ENCODE data around the gene TMEM229B. TPM values are rescaled to one million over a fixed set of nuclear protein-coding genes. Genes with fewer than 3 reads are reported as not detected.

The TMEM229B gene
- total and polyA plus RNA-seq, 9 donors: 1.2 to 11.9 (median 2.9) TPM

DNA sequence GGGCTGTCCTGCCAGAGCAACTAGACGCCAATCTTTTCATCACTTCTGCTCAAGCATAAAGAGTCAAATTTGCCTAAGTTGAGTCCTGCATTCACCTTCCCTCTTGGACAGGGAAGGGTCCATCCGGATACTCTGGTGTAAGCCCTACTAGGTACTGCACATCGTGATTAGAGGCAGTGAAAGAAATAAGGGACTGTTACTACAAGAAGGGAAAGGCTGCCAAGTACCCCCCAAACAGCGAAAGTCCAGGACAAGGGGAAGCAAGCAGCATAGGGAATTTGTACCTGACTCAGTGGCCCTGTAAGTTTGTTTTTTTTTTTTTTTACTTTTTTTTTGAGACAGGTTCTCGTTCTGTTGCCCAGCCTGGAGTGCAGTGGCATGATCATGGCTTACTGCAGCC is 30.9 kb upstream of the TMEM229B start:
- H3K9me3 ChIP-seq: no peaks in the 10 kb centered on the region
- H3K4me3 ChIP-seq: no peak overlapping the region
- H3K27me3 ChIP-seq: no peaks in the 10 kb centered on the region
- no peak for DNase-seq
- H3K27ac ChIP-seq: no peak overlapping the region
- intact Hi-C loops (cut with DNase I): no loop called here
- TF ChIP-seq POLR2A (IDR thresholded peaks at IDR 0.05) (no peak), EP300 (IDR thresholded peaks at IDR 0.05) (no peak)
- TF ChIP-seq, protein P1, sequence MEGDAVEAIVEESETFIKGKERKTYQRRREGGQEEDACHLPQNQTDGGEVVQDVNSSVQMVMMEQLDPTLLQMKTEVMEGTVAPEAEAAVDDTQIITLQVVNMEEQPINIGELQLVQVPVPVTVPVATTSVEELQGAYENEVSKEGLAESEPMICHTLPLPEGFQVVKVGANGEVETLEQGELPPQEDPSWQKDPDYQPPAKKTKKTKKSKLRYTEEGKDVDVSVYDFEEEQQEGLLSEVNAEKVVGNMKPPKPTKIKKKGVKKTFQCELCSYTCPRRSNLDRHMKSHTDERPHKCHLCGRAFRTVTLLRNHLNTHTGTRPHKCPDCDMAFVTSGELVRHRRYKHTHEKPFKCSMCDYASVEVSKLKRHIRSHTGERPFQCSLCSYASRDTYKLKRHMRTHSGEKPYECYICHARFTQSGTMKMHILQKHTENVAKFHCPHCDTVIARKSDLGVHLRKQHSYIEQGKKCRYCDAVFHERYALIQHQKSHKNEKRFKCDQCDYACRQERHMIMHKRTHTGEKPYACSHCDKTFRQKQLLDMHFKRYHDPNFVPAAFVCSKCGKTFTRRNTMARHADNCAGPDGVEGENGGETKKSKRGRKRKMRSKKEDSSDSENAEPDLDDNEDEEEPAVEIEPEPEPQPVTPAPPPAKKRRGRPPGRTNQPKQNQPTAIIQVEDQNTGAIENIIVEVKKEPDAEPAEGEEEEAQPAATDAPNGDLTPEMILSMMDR (IDR thresholded peaks at IDR 0.05): no peak
- H3K36me3 ChIP-seq: no peaks in the 10 kb centered on the region
- H3K4me1 ChIP-seq (ENCODE audit: insufficient read depth): no peaks in the 10 kb centered on the region
- 77 to 83% (median 81%) methylated on average over 5 of the region's 5 CpGs for WGBS, 3 donors

DNA sequence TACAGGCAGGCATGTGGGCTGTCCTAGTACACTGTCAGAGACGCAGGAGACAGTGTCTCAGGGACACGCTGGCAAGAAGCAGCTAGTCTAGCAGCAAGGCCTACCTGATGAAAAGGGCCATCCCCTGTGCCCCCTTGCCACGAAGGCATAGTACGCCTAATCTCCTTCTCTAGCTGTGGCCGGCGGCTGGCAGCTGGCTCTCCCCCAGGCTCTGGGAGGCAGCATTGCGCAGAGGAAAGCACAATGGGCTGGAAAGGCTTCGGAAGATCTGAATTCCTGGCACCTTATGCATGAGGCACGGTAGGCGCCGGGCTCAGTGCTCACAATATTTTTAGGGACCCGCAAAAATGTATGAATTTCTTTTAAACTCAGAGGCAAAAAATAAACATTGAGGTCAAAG is 28.6 kb upstream of the TMEM229B start:
- H3K27ac ChIP-seq: no peak overlapping the region
- no peaks in the 10 kb centered on the region for H3K27me3 ChIP-seq

DNA sequence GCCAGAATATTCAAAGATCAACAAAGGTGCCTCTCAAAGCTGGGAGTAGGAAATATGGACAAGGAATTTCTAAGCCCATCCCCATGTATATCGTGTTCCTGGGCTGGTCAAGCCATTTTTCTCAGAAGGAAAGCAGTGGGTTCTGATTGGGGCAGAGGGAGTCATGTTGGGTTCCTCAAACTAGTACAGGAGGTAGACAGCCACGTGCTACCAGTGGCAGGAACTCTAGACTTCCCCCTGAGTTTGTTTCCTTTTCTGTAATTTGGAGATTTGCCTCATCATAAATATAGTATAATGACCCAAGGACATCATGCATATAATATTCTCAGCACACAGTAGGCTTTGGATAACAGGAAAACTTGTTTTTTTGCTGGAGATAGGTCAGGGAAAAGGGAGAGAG is 28.2 kb upstream of the TMEM229B start:
- intact Hi-C loops (cut with DNase I): no loop called here
- no peak overlapping the region for H3K27ac ChIP-seq
- WGBS, 3 donors: 26 to 66% (median 30%) methylated on average over 2 of the region's 2 CpGs
- H3K9me3 ChIP-seq: no peaks in the 10 kb centered on the region
- no peaks in the 10 kb centered on the region for H3K27me3 ChIP-seq
- no peaks in the 10 kb centered on the region for H3K36me3 ChIP-seq
- peaks cover 2% of the 10 kb centered on the region for H3K4me1 ChIP-seq (ENCODE audit: insufficient read depth)
- DNase-seq: no peak
- TF ChIP-seq EP300 (IDR thresholded peaks at IDR 0.05) (no peak), POLR2A (IDR thresholded peaks at IDR 0.05) (no peak)
- TF ChIP-seq, protein P1 (IDR thresholded peaks at IDR 0.05): no peak
- H3K4me3 ChIP-seq: no peak overlapping the region

More for the DNA sequence above, 28.6 kb upstream of the TMEM229B start:
- Histone ChIP-seq H3K36me3 (no peaks in the 10 kb centered on the region), H3K4me1 (ENCODE audit: insufficient read depth) (peaks cover 2% of the 10 kb centered on the region), H3K9me3 (no peaks in the 10 kb centered on the region), H3K4me3 (no peak overlapping the region)
- WGBS, 3 donors: 26 to 34% (median 33%) methylated on average over 12 of the region's 12 CpGs
- intact Hi-C loops (cut with DNase I): no loop called here
- peak in 1 of 5 donors; percentile 23 for DNase-seq
- no peak for TF ChIP-seq EP300 (IDR thresholded peaks at IDR 0.05)
- TF ChIP-seq, protein P1 (IDR thresholded peaks at IDR 0.05): no peak
- TF ChIP-seq POLR2A (IDR thresholded peaks at IDR 0.05): no peak

DNA sequence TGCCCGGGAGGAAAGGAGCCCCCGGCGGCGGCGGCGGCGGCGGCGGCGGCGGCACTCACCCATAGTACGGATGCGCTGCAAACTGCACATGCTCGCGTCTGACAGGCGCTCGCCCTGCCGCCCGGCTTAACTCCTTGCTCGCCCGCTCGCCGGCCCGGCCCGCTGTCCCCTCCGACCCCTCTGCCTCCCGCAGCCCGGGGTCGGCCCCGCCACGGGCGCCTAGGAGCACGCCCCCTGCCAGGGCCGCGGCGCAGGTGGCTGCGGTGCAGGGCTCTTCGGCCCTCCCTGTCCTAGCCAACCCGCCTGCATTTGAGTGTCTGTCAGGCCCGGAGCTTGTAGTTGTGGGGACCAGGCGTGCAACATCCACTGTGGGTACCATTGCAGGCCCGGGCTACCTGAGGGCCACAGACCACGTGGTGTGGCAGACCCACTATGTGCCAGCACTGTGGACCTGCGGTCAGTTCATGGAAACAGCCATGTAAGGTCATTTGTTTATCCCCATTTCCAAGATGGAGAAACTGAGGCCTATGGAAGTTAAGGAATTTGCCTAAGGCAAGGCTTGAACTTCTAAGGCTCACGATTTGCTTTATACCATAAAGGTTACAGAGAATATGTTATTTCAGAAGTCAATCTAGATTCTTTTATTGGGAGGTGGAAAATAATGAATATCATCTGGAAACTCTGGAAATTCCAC is 27.0 kb upstream of the TMEM229B start:
- TF ChIP-seq POLR2A (IDR thresholded peaks at IDR 0.05) (no peak), EP300 (IDR thresholded peaks at IDR 0.05) (no peak)
- TF ChIP-seq, protein P1 (IDR thresholded peaks at IDR 0.05): no peak
- 5 to 8% (median 5%) methylated on average over 32 to 45 of the region's 45 CpGs for WGBS, 3 donors
- DNase-seq: peak in 1 of 5 donors; percentile 33
- H3K27me3 ChIP-seq: no peaks in the 10 kb centered on the region
- no peaks in the 10 kb centered on the region for H3K9me3 ChIP-seq
- intact Hi-C loops (cut with DNase I): no loop called here
- H3K4me3 ChIP-seq: peak overlapping the region; percentile 97
- H3K4me1 ChIP-seq (ENCODE audit: insufficient read depth): peaks cover 2% of the 10 kb centered on the region
- no peaks in the 10 kb centered on the region for H3K36me3 ChIP-seq
- no peak overlapping the region for H3K27ac ChIP-seq
